HepG2 (cell line): ENCODE results near the gene SOX12. TPM values are rescaled to one million over a fixed set of nuclear protein-coding genes. Genes with fewer than 3 reads are reported as not detected.

Experiments used
- ATAC-seq: fragments of 200-7000 bp; cut with Tn5 transposase; 3 replicates; pipeline ENCODE4 v1.9.1; 2020; ENCODE audit warnings: mild to moderate bottlenecking, moderate library complexity
- BruUV-seq: library from RNA; stranded (reverse); fragments of 400-500 nt; replicated peaks from 2 replicates; lab custom pipeline; 2021; lab: Mats Ljungman, UMichigan
- CTCF ChIA-PET: fragments of 300-600 bp; formaldehyde crosslinking; extraction: SDS; loops from one replicate; lab custom pipeline; 2021; ENCODE audit warnings: low total read pairs, inconsistent platforms, low intra/inter-chr PET ratio; lab: Yijun Ruan, JAX
- POLR2A ChIA-PET: fragments of 350-600 bp; sonication (Branson Sonifier 250); formaldehyde crosslinking; loops from one replicate; lab custom pipeline; 2020; ENCODE audit warnings: antibody characterized with exemption, inconsistent platforms; lab: Yijun Ruan, JAX
- DNase-seq: peaks from one replicate; pipeline ENCODE4 v3.0.0-alpha.2; 2015; ENCODE audit warnings: low spot score
- FAIRE-seq: peaks from 3 replicates; lab custom pipeline; 2011; peaks lifted over from hg19 to GRCh38; lab: Jason Lieb, UNC
- H2AFZ ChIP-seq: one replicate; pipeline ENCODE4 v1.6.1; 2011; ENCODE audit warnings: low read length, inconsistent platforms
- H3K27ac ChIP-seq: fragments of 300-600 bp; 3 replicates; pipeline ENCODE4 v1.8.0; 2011; ENCODE audit warnings: mixed run types, mild to moderate bottlenecking, mixed read lengths, low read length, inconsistent platforms; ENCODE audit not compliant: insufficient read depth; ENCODE audit errors: extremely low read length
- H3K27me3 ChIP-seq, 2 experiments: fragments of 200-600 bp in 1 of 2; 2 replicates in 1 of 2; 3 replicates in 1 of 2; pipeline versions ENCODE4 v1.6.0 to v1.8.0; 2011; ENCODE audit warnings: low read length in 2 of 2, mild to moderate bottlenecking in 2 of 2, moderate library complexity in 2 of 2, inconsistent platforms in 1 of 2; ENCODE audit not compliant: insufficient read depth in 2 of 2, control insufficient read depth in 1 of 2
- H3K36me3 ChIP-seq, 2 experiments: fragments of 200-600 bp in 1 of 2; replicated peaks in 1 of 2; 2 replicates in 1 of 2; 3 replicates in 1 of 2; pipeline versions ENCODE4 v1.5.1 to v1.8.0; 2011; ENCODE audit warnings: low read length in 2 of 2, inconsistent platforms in 1 of 2; ENCODE audit not compliant: insufficient read depth in 2 of 2, control insufficient read depth in 1 of 2
- H3K4me1 ChIP-seq: 2 replicates; pipeline ENCODE4 v1.5.1; 2012; ENCODE audit warnings: low read length, inconsistent platforms; ENCODE audit not compliant: insufficient read depth
- H3K4me2 ChIP-seq: 2 replicates; pipeline ENCODE4 v1.6.0; 2011; ENCODE audit warnings: low read depth, low read length, inconsistent platforms
- H3K4me3 ChIP-seq, 3 experiments: fragments of 200-600 bp in 1 of 3; sonication (generic), shearing (Covaris generic) in 1 of 3; replicated peaks in 1 of 3; 2 replicates each; pipeline ENCODE4 v1.5.1; 2011 to 2016; ENCODE audit warnings: low read length in 3 of 3, inconsistent platforms in 2 of 3, low read depth in 2 of 3, mild to moderate bottlenecking in 2 of 3, control low read depth in 1 of 3, mixed read lengths in 1 of 3; ENCODE audit not compliant: insufficient read depth in 1 of 3
- H3K79me2 ChIP-seq: one replicate; pipeline ENCODE4 v1.6.1; 2011; ENCODE audit warnings: low read length, inconsistent platforms; ENCODE audit not compliant: insufficient read depth
- H3K9ac ChIP-seq: 2 replicates; pipeline ENCODE4 v1.6.0; 2011; ENCODE audit warnings: mild to moderate bottlenecking, low read depth, low read length, inconsistent platforms; ENCODE audit not compliant: insufficient read depth
- H3K9me3 ChIP-seq: 2 replicates; pipeline ENCODE4 v1.5.1; 2012; ENCODE audit warnings: mild to moderate bottlenecking, low read length
- H4K20me1 ChIP-seq: 2 replicates; pipeline ENCODE4 v1.6.0; 2011; ENCODE audit warnings: inconsistent platforms, mild to moderate bottlenecking, low read length, moderate library complexity; ENCODE audit not compliant: insufficient read depth
- BCLAF1 ChIP-seq: fragments of 450-650 bp; IDR thresholded peaks from 2 replicates; pipeline ENCODE4 v1.6.1; 2017; ENCODE audit warnings: mild to moderate bottlenecking
- CEBPB ChIP-seq: IDR thresholded peaks from 2 replicates; pipeline ENCODE4 v1.6.1; 2011; ENCODE audit warnings: low read depth, low read length, improper control_type of control experiment, borderline replicate concordance
- GABPA ChIP-seq, 2 experiments: IDR thresholded peaks; 2 replicates each; pipeline ENCODE4 v1.6.1; 2011 to 2016; ENCODE audit warnings: low read depth in 2 of 2, low read length in 1 of 2, missing biosample characterization in 1 of 2, missing genetic modification characterization in 1 of 2
- HNRNPH1 ChIP-seq: fragments of 200-400 bp; formaldehyde crosslinking; optimal IDR thresholded peaks from 2 replicates; pipeline ENCODE3; 2017; ENCODE audit warnings: mild to moderate bottlenecking, low read depth, low read length
- TBL1XR1 ChIP-seq: fragments of 150-350 bp; IDR thresholded peaks from 2 replicates; pipeline ENCODE4 v1.6.1; 2014; ENCODE audit warnings: borderline replicate concordance, low read length; ENCODE audit not compliant: partially characterized antibody
- ZNF205 ChIP-seq: IDR thresholded peaks from 2 replicates; pipeline ENCODE4 v1.6.1; 2018; ENCODE audit warnings: missing biosample characterization, missing genetic modification reagents
- ZNF251 ChIP-seq: sonication (generic); formaldehyde crosslinking; IDR thresholded peaks from 2 replicates; pipeline ENCODE4 v1.9.0; 2021; ENCODE audit warnings: mild to moderate bottlenecking, missing genetic modification reagents
- ZNF451 ChIP-seq: sonication (generic); formaldehyde crosslinking; IDR thresholded peaks from 2 replicates; pipeline ENCODE4 v1.5.0; 2020; ENCODE audit warnings: mild to moderate bottlenecking, missing genetic modification reagents
- ZNF510 ChIP-seq: sonication (generic); formaldehyde crosslinking; IDR thresholded peaks from 2 replicates; pipeline ENCODE4 v1.4.0; 2020; ENCODE audit warnings: low read depth, mild to moderate bottlenecking, missing genetic modification reagents
- WGBS: methylation state at CpG from one replicate; pipeline ENCODE4 v1.1.6; 2017; ENCODE audit warnings: low lambda C conversion rate; 5-methylcytosine and 5-hydroxymethylcytosine counted together
- in situ Hi-C: cut with HindIII; loops from 2 replicates; pipeline ENCODE4 v1.10.0; 2017; ENCODE audit warnings: low pct_unique_long_range_greater_than_20kb; ENCODE audit not compliant: extremely low pct_ligation_motif_present
- intact Hi-C: fragments of 100-400 bp; cut with micrococcal nuclease; formaldehyde crosslinking; loops from one replicate; pipeline ENCODE4 v1.10.0; 2022; ENCODE audit not compliant: unreplicated experiment
- polyA plus RNA-seq, 8 experiments: library from polyadenylated mRNA; depleted of rRNA in 3 of 8; stranded (reverse) in 7 of 8; unstranded in 1 of 8; fragments of >200 nt; fragmentation: Illumina TruSeq in 4 of 8; extraction: Trizol in 4 of 8; gene quantifications; 2 replicates each; pipeline versions ENCODE4 v1.2.1 to v1.2.3, GENCODE V29; 2011 to 2016; ENCODE audit warnings: low read depth in 4 of 8, missing spikeins in 1 of 8, mixed read lengths in 1 of 8; ENCODE audit not compliant: insufficient read depth in 1 of 8
- total RNA-seq, 5 experiments: library from RNA; depleted of rRNA; stranded (reverse); fragments of >200 nt; fragmentation: Illumina TruSeq; extraction: Trizol; gene quantifications; 2 replicates each; pipeline ENCODE4 v1.2.3, GENCODE V29; 2016; ENCODE audit warnings: low read depth in 1 of 5
- TF ChIP-seq, protein P1 (sequence below): sonication (generic); formaldehyde crosslinking; IDR thresholded peaks from 2 replicates; pipeline ENCODE4 v1.8.0; 2023; ENCODE audit warnings: mild to moderate bottlenecking, missing genetic modification reagents
- TF ChIP-seq, protein P2 (sequence below): sonication (generic); formaldehyde crosslinking; IDR thresholded peaks from 2 replicates; pipeline ENCODE4 v1.4.0; 2020; ENCODE audit warnings: mild to moderate bottlenecking, missing genetic modification reagents

The SOX12 gene
- total and polyA plus RNA-seq, 2 of the 13 experiments (the other 11 are each of a cell fraction or from before 2014, with no cell fraction given): 10.0 to 18.7 TPM

DNA sequence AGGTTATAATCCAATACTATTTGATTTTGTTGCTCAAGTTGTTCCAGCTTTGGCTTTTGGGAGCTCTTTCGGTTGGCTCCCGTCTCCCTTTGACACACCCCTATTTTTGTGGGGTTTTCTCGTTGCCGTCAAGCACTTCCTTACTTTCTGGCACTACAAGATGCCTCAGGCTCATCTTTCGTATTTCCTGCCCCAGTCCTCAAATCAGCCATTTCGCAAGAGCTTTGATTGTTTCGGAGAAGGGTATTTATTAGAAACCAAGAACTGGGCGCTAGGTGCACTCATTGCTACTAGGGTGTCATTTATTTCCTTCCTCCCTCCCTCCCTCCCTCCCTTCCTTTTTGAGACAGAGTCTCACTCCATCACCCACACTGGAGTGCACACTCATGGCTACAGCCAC is 13.3 kb upstream of the SOX12 start:
- no peak for ATAC-seq
- Histone ChIP-seq H3K9ac (no peak overlapping the region), H3K36me3 (no peaks in the 10 kb centered on the region), H3K27ac (no peak overlapping the region), H4K20me1 (no peaks in the 10 kb centered on the region), H3K4me2 (no peak overlapping the region), H2AFZ (no peak overlapping the region), H3K27me3 (no peaks in the 10 kb centered on the region; a peak in 1 of 5 replicates), H3K4me3 (no peak overlapping the region), H3K79me2 (no peaks in the 10 kb centered on the region), H3K9me3 (no peaks in the 10 kb centered on the region), H3K4me1 (peaks cover 41% of the 10 kb centered on the region)
- WGBS: 85% methylated on average over 8 of the region's 8 CpGs
- BruUV-seq: no TSS peak
- CTCF ChIA-PET: no interaction called here
- FAIRE-seq: no peak
- POLR2A ChIA-PET: interaction anchor here (1.7 to 3.7 kb wide), 2 partner anchors 13 kb away, joined by 5 to 9 read pairs; partner anchors contain the start of gene SOX12
- DNase-seq: no peak
- TF ChIP-seq CEBPB: peak; percentile 78
- TF ChIP-seq ZNF205 (CRISPR knock-in tag): no peak
- TF ChIP-seq BCLAF1: no peak
- in situ Hi-C loops: no loop called here
- intact Hi-C loops: no loop called here

GRCh38 chr20:312866-313265 is 12.5 kb upstream of the SOX12 start:
- H3K27ac ChIP-seq: no peak overlapping the region
- FAIRE-seq: no peak
- BruUV-seq: no TSS peak
- ATAC-seq: no peak
- no peak overlapping the region for H3K4me2 ChIP-seq
- no peaks in the 10 kb centered on the region for H3K36me3 ChIP-seq
- no peaks in the 10 kb centered on the region for H3K9me3 ChIP-seq
- H3K4me1 ChIP-seq: peaks cover 41% of the 10 kb centered on the region
- no peak overlapping the region for H3K4me3 ChIP-seq
- no peaks in the 10 kb centered on the region for H4K20me1 ChIP-seq
- TF ChIP-seq ZNF510 (CRISPR knock-in tag): no peak
- no peak for TF ChIP-seq GABPA (IDR thresholded peaks at IDR 0.05; ENCODE audit: low read depth, low read length)
- no peak for TF ChIP-seq GABPA (CRISPR knock-in tag; IDR thresholded peaks at IDR 0.05; ENCODE audit: low read depth)
- no peak for TF ChIP-seq ZNF251 (CRISPR knock-in tag)
- TF ChIP-seq, protein P1, sequence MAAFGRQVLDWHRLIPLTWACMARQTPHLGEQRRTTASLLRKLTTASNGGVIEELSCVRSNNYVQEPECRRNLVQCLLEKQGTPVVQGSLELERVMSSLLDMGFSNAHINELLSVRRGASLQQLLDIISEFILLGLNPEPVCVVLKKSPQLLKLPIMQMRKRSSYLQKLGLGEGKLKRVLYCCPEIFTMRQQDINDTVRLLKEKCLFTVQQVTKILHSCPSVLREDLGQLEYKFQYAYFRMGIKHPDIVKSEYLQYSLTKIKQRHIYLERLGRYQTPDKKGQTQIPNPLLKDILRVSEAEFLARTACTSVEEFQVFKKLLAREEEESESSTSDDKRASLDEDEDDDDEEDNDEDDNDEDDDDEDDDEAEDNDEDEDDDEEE (CRISPR knock-in tag): no peak
- no peak for TF ChIP-seq TBL1XR1
- no peak for TF ChIP-seq HNRNPH1
- no peak for TF ChIP-seq ZNF451 (CRISPR knock-in tag)
- TF ChIP-seq, protein P2, sequence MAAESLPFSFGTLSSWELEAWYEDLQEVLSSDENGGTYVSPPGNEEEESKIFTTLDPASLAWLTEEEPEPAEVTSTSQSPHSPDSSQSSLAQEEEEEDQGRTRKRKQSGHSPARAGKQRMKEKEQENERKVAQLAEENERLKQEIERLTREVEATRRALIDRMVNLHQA: no peak
- TF ChIP-seq, all 625 proteins: peak for 0
- POLR2A ChIA-PET: interaction anchor here (1.7 to 3.7 kb wide), 2 partner anchors 12 to 14 kb away, joined by 5 to 9 read pairs; partner anchors contain the start of gene SOX12
- no peak overlapping the region for H2AFZ ChIP-seq
- H3K27me3 ChIP-seq: no peaks in the 10 kb centered on the region; a peak in 1 of 5 replicates
- no peaks in the 10 kb centered on the region for H3K79me2 ChIP-seq
- intact Hi-C loops: no loop called here
- in situ Hi-C loops: no loop called here
- H3K9ac ChIP-seq: no peak overlapping the region
- 41% methylated on average over 1 of the region's 1 CpG for WGBS
- CTCF ChIA-PET: no interaction called here
- no peak for DNase-seq
